GM12891 (cell line): ENCODE measurements around the gene MTG1.

Source experiments
- POLR2A ChIP-seq: IDR thresholded peaks from 2 replicates; pipeline ENCODE4 v1.6.1; 2011; ENCODE audit warnings: low read depth, low read length, control low read depth
- POLR2AphosphoS5 ChIP-seq: IDR thresholded peaks from 2 replicates; pipeline ENCODE4 v1.6.1; 2011; ENCODE audit warnings: low read depth, low read length, control low read depth
- POU2F2 ChIP-seq: IDR thresholded peaks from 2 replicates; pipeline ENCODE4 v1.6.1; 2011; ENCODE audit warnings: low read depth, mild to moderate bottlenecking, control low read depth, low read length, moderate library complexity
- SPI1 ChIP-seq: IDR thresholded peaks from 2 replicates; pipeline ENCODE4 v1.6.1; 2011; ENCODE audit warnings: low read depth, low read length, control low read depth
- TAF1 ChIP-seq: IDR thresholded peaks from 2 replicates; pipeline ENCODE4 v1.6.1; 2011; ENCODE audit warnings: low read depth, low read length, control low read depth

GRCh38 chr10:133355266-133355665 lies 38.7 kb upstream of the MTG1 start:
- no peak for TF ChIP-seq POLR2A
- no peak for TF ChIP-seq TAF1
- no peak for TF ChIP-seq POU2F2
- TF ChIP-seq SPI1, result no peak
- TF ChIP-seq POLR2AphosphoS5, result no peak
